HG03159 (cell line): ENCODE results near the gene E2F2.
"Not testable (repeated sequence)": the region's sequence is repeated elsewhere in the genome, so short reads cannot be mapped to it uniquely, and the experiment has no call there.

Source experiments
- ATAC-seq: cut with Tn5 transposase; IDR thresholded peaks from one replicate; pipeline ENCODE4 v1.9.1; 2021; ENCODE audit warnings: mild to moderate bottlenecking, moderate library complexity; ENCODE audit not compliant: unreplicated experiment

Gene E2F2

DNA sequence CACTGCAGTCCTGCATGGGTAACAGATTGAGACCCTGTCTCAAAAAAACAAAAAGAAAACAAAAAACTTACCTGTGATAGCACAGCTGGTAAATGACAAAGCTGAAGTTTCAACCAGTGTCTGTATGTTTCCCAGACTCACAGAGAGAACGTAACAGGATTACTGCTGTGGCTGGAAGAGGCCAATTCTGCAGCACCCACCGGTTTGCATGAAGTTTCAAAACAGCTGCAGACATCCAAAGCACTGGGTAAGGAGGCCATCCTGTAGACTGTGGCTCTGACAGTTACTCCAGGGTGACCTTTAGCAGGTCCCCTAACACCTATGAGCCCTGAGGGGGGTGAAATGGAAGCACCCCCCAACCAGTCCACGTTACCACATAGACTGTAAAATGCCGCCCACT is 20.8 kb upstream of the E2F2 start:
- ATAC-seq, result no peak

DNA sequence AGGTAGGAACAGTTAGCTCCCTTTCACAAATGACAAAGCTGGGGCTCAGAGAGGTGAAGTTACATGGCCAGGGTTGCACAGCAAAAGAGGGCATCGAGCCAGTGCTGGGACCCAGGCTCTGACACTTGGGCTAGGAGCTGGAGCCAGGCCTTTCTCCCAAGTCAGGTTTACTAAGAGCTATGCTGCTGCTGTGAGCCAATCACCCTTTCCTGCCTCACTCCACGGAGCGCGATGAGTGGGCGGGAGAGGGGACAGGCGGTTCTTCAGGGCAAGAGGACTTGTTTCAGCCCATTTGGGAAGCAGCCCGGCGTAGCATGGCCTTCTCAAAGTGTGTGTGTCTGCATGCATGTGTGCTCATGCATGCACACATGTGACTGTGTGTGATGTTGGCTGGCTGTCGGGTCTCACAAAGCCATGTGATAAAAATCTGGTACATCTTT is 17.7 kb upstream of the E2F2 start:
- no peak for ATAC-seq

DNA sequence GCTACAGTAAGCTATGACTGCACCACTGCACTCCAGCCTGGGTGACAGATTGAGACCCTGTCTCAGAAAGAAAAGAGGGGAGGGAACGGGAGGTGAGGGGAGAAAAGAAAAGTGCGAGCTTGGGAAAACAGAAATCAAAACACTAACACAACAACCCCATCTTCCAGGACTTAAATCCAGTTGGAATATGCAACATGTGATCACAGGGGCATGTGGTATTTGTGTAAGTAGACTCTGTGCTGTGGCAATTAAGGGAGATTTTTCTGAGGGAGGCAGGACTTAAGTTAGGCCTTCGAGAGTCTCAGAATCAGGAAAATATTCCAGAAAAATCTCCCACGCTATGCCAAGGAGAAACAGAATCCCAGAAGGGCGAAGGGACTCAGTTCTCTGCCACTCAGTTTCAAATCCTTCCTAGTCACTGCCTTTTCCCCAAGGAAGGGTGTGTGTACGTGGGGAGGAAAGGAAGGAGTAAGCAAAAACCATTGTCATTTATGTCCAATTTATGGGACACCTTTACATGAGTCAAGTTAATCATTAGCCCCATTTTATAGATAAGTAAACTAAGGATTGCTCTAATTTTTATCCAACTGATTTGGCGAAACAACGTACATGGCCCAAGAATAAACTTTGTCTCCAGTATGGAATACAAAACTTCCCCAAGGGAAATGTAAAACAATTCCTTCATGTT is 16.0 kb upstream of the E2F2 start:
- ATAC-seq, result no peak

DNA sequence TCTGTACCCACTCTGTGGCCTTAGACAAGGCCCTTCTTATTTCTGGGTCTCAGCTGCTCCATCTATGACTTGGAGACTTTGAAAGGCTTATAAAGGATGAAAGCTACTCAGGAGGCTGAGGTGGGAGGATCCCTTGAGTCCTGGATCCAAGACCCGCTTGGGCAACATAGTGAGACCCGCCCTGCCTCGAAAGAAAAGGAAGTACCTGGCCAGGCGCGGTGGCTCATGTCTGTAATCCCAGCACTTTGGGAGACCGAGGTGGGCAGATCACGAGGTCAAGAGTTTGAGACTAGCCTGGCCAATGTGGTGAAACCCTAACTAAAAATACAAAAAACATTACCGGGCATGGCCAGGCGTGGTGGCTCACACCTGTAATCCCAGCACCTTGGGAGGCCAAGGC is 14.8 kb upstream of the E2F2 start:
- ATAC-seq, result no peak

DNA sequence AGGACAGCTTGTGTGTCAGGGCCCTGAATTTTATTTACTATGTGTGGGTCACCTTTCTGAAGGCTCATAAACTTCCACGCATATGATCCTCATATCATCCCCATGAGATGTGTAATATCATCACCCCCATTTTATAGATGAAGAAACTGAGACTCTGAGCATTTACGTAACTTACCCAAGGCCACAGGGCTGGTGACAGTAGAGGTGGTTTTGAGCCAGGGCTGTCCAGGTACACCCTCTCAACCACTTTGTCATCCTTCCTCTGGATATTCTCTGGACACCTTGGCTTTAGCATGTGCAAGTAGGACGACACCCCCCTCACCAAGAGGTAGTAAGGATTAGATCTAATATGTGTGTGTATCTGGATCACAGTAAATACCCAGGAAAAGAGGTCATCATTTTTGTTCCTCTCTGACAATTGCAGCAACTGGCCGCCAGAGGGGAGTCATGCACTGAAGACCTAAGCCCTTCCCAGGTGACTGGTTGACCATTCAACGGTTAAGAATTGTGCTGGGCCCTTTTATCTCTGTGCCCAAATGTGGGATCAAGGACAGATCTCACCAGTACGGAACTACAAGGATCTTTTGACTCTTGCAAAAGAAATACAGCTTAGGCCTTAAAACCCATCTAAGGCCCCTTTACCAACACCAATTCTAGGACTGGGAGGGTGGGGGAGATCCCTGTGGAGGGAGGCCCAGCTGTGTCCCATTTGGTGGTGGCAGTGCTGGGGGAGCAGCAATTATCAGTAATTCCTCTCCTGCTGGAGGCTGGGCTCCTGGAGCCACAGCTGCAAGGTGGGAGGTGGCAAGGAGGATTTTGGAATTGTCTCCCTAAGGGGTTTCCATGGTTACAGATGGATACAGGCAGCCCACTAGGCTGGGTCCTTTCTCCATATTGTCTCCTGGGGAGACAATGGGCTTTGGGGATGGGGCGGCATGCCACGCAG is 13.7 kb upstream of the E2F2 start:
- ATAC-seq, result no peak

DNA sequence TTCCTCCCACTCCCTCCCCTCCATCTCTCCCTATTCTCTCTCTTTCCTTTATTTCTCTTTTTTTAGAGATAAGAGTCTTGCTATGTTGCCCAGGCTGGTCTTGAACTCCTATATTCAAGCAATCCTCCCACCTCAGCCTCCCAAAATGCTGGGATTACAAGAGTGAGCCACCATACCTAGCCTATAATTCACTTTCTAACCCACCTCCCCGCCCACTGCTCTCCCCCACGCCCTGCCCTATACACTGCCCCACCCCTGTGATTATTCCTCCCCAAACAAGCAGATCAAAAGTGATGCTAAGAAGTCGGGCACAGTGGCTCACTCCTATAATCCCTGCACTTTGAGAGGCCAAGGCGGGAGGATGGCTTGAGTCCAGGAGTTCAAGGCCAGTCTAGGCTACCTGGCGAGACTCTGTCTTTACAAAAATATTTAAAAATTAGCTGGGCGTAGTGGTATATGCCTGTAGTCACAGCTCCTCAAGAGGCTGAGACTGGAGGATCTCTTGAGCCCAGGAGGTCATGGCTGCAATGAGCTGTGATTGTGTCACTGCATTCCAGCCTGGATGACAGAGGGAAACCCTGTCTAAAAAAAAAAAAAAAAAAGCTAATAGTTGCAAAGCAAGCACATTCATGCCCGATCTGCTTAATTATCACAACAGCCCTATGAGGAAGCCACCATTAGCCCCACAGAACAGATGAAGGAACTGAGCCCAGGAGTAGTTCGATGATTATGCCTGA is 12.8 kb upstream of the E2F2 start:
- no peak for ATAC-seq

DNA sequence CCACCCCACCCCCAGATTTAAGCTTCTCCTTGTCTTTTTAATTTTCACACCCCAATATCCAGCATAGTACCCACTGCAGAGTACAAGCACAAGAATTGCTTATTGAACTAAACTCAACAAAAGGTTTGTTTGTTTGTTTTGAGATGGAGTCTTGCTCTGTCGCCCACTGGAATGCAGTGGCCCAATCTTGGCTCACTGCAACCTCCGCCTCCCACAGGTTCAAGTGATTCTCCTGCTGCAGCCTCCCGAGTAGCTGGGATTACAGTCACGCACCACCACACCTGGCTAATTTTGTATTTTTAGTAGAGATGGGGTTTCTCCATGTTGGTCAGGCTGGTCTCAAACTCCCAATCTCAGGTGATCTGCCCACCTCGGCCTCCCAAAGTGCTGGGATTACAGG is 11.9 kb upstream of the E2F2 start:
- ATAC-seq, result not testable (repeated sequence)

DNA sequence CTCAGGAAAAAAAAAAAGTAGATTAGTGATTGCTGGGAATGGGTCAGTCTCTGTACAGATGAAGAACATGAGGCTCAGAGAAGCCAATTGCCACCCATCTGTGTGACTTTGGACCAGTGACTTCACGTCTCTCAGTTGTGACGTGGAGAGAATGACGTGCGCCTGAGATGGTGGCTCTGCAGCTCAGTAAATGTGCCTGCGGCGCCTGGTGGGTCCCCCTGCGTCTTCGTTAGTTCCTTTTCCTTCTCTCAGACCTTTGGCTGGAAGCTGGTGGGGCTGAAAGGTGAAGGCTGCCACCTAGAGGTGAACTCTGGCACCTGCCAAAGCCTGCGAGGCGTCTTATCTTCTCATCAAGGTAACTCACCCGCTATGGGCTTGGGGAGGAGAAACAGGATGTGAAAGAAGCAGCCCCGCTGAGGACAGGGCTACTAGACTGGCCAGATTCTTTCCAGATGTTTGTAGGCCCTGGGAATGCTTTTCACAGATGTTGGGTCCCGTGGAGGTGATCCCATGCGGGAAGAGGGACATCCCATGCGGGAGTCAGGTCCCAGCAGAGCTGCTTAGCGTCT is 8.7 kb upstream of the E2F2 start:
- ATAC-seq, result peak; percentile 79

DNA sequence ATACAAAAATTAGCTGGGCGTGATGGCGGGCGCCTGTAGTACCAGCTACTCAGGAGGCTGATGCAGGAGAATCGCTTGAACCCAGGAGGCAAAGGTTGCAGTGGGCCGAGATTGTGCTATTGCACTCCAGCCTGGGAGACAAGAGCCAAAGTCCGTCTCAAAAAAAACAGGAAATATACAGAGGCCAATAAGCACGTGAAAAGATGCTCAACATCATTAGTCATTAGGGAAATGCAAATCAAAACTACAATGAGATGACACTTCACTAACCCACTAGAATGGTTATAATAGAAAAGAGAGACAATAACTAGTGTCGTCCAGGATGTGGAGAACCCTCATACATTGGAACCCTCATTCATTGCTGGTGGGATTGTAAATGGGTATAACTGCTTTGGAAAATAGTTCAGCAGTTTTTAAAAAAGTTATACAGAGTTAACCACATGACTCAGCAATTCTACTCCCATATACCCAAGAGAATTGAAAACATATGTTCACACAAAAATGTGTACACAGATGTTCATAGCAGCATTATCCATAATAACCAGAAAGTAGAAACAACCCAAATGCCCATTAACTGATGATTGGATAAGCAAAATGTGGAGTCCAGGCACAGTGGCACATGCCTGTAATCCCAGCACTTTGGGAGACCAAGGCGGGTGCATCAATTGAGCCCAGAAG is 6.4 kb upstream of the E2F2 start:
- no peak for ATAC-seq

DNA sequence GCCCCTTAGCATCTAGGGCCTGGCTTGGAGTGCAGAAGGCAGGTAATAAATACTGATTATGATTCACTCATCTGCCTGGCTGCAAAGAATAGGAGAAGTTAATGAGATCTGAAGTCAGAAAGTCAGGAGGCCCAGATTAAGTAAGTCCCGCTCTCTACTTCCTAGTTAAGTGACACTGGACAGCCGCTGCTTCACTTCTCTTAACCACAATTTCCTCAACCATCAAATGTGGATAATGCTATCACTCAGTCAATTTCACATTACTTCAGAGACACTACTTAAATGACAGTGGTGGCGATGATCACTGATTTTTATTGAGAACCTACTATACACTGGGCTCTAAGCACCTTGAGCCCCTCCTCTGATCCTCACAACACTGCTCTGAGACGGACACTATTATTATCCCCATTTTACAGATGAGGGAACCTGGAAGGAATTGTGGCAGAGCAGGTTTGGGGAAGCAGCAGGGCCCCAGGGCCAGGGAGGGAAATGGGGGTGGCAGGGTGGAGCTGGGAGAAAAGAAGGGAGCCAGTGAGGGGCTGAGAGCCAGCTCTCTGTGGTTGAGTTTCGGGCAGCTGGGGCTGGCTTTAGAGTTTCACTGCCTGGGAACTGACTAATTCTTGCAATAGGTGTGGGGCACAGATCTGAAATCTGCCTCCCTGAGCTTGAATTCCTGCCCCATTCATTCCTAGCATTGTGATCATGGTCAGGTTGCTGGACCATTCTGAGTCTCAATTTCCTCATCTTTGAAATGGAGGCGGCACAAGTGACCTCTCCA is 2.4 kb upstream of the E2F2 start:
- ATAC-seq, result no peak

DNA sequence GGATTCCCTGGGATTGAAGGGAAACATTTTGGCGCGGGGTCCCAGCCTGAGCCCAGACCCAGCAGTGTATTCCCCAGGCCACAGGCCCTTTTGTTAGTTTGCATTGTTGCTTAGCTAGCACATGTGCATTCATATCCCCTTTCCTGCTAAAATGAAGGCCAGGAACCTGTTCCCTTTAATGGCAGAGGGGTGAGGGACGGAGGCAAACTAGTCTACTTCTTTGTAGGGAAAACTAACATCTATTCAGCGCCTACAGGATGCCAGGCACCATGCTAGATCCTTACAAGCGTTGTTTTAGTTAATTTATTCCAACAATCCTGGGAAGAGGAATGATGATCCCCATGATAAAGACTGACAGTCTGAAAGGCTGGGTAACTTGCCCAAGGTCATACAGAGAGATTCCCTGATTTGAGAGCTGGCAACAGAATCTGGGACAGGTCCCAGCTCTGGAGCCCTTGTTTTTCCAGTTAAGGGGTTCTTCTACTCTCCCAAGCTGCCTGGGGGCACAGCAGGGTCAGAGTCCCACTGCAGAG is 595 bp upstream of the E2F2 start:
- no peak for ATAC-seq

DNA sequence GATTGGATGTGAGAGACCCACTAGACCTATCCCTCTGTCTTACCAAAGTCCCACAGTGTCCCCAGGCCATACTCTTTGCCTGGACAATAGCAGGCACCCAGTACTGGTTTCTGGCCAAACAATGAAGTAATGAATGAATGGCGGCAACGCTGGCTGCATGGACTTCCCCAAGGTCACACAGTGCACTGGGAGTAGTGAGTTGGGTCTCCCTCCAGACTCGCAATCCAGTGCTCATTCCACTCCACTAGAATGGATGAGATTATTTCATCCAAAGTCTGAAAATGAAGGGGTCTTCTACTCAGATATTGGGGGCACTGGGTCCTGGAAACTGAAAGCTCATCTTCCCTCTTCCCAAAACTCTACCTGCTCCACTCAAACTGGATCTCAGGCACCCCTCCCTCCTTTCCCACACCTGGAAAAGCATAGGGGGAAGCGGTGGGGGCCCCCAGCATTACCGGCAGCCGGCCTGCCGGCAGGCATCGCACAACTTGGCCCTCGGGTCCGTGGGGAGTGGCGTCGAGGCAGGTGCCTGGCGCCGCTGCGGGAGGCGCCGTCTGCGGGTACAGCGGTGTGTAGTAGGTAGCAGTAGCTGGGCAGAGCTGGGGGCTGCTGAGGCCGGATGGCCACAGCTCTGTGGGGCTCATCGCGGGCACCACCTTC is 816 bp downstream of the E2F2 start:
- ATAC-seq, result no peak

DNA sequence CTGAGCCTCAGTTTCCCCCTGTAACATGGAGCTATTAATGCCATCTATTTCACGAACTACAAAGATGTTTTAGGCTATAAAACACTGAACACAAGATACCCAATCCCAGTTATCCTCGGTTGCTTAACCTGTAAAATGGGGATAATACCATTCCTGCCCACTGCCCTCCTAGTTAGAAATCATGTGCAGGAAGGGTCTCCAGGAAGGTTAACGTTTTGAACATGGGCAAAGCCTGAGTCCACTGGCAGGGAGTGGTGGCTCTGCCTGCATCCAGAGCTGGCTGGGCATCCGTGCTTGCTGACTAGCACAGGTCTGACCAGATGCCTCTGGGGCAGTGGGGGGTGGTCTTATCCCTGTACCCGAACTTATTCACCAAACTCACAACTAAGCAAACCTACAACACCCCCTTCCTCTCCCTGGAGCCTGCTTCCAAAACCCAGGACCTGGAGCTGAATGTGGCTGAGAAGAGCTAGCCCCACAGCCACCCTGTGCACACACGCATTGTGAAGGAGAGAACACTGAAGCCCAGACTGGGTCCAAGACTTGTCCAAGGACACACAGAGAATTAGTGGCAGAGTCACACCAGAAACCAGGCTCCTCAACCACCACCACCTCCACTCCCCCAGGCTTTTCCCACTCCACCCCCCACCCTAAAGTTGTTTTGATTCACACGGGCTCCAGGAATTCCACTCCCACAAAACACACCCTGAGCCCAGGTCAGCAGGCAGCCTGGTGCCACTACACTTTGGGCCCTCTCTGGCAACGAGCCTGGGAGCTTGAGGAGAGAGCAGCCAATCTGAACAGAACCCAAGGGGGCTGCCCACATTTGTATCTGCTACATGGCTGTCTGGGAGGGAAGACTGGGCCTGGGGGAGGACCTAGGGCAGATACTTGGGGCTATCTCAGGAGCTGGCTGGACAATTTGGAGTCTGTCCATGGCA is 1.6 kb downstream of the E2F2 start:
- no peak for ATAC-seq

DNA sequence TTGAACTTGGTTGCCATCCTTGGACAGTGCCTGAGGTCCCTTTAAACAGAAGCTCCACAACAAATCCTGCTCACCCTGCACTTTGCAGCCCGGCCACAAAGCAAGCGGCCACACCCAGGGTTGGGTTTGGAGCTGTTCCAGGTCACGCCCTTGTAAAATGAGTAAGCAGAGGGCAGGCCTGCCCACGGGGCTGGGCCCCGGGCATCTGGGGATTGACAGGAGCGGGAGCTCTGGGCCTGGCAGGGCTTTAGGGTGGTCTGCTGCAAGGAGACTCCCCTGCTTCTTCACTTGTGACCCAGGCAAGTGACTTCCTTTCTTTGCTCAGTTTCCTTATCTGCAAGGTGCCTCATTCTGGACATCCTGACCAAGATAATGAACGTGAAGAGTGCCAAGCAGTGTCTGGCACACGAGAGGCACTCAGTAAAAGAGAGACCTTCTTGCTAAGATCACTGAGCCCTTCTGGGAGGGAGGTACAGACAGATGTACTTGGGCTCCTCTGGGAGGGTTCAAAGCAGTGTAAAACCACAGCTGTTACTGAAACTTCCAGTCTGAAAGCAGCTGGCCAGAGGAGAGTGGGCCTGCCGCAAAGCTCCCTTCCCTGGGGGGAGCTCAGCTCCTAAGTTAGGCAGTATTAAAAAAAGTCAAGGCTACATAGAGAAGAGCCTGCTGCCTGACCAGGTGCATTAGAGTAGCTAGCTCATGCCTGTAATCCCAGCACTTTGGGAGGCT is 2.6 kb downstream of the E2F2 start:
- no peak for ATAC-seq

DNA sequence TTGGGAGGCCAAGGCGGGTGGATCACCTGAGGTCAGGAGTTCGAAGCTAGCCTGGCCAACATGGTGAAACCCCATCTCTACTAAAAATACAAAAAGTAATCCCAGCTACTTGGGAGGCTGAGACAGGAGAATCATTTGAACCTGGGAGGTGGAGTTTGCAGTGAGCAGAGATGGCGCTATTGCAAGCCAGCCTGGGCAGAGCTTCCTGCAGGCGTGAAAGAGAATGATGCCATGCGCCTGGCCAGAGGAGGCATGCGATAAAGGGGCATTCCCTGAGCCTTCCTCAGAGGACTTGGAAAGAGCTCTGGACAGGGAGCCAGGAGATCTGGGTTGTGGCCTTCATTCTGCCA is 3.2 kb downstream of the E2F2 start:
- ATAC-seq, result no peak

DNA sequence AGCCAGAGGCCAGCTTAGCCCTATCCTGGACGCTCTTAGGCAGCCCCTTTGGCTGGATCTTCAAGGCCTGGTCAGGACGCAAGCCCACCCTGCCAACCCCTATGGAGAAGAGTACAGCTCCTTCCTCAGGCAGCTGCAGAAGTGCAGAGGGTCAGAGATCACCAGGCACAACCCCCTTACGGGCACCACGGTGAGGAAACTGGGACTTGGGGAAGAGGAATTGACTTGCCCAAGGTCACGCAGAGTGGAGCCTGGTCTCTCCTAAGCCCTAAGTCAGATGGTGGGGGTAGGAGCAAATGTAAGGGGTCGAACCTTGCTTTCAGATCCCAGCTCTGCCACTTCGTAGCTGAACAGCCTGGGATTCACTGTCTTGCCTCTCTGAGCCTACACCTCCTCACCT is 3.7 kb downstream of the E2F2 start:
- no peak for ATAC-seq

DNA sequence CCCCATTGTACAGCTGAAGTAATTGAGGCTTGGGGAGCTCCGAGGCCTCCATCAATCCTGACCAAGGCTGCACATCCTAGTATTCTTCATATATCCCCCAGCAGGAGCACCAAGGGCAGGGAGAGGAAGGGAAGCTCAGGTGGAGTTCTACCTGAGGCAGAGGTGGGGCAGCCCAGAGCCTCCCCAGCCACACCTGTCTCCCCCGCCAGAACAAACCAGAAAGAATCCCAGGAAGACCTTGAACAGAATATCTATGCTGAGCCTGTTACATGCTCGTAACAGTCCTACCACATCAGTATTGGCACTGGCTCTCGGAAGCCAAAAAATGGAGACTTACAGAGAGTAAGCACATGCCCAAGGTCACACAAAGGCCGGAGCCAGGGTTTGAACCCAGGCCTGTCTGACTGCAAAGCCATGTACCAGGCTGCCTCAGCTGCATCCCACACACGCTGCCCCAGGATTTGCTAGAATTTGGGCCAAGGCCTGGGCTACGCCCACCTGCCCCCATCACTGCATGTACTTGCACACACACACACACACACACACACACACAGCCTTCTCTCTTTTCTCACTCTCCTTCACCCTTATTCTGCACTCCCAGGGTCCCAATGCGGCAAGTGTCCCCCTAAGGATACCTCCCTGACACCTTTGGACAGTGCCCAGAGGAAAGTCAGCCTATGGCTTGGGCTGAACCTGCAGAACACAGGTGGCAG is 4.5 kb downstream of the E2F2 start:
- no peak for ATAC-seq
